ENCODE data around the gene CD274. TPM values are rescaled to one million over a fixed set of nuclear protein-coding genes. Genes with fewer than 3 reads are reported as not detected.

CD274 gene
- total and polyA plus RNA-seq, 2 experiments from 2014 or later: 0.07 TPM; not detected in 1

DNA sequence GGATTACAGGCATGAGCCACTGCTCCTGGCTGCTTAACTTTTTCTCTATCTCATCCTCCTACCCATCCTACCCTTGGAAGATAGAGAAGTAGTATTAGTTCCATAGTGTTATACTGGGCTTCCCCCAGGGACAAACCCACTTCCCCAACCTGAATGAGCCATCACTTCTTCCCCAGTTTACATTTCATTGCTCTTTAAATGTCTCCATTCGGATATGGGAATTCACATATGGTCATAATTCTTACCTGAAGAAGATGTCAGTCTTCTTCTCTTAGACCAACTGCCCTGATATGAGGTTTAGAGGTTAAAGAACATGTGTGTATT, 1.9 kb downstream of the CD274 start:
- Histone ChIP-seq H4K20me1 (ENCODE audit: insufficient read depth, poor library complexity, severe bottlenecking) (no peaks in the 10 kb centered on the region), H3K27ac (no peak overlapping the region), H3K4me3 (no peak overlapping the region), H3K27me3 (no peaks in the 10 kb centered on the region), H3K79me2 (no peaks in the 10 kb centered on the region), H3K9me3 (ENCODE audit: low read depth) (no peaks in the 10 kb centered on the region), H3K4me2 (no peak overlapping the region), H2AFZ (no peak overlapping the region), H3K4me1 (ENCODE audit: insufficient read depth) (no peaks in the 10 kb centered on the region), H3K36me3 (replicated peaks; ENCODE audit: insufficient read depth, low read depth) (no peaks in the 10 kb centered on the region), H3K9me2 (replicated peaks; ENCODE audit: insufficient read depth) (no peaks in the 10 kb centered on the region)
- no peak for DNase-seq (ENCODE audit: low spot score)
- WGBS (ENCODE audit: low lambda C conversion rate, missing lambda C conversion rate): 85% methylated on average over 1 of the region's 1 CpG
- TF ChIP-seq, protein P1, sequence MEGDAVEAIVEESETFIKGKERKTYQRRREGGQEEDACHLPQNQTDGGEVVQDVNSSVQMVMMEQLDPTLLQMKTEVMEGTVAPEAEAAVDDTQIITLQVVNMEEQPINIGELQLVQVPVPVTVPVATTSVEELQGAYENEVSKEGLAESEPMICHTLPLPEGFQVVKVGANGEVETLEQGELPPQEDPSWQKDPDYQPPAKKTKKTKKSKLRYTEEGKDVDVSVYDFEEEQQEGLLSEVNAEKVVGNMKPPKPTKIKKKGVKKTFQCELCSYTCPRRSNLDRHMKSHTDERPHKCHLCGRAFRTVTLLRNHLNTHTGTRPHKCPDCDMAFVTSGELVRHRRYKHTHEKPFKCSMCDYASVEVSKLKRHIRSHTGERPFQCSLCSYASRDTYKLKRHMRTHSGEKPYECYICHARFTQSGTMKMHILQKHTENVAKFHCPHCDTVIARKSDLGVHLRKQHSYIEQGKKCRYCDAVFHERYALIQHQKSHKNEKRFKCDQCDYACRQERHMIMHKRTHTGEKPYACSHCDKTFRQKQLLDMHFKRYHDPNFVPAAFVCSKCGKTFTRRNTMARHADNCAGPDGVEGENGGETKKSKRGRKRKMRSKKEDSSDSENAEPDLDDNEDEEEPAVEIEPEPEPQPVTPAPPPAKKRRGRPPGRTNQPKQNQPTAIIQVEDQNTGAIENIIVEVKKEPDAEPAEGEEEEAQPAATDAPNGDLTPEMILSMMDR (IDR thresholded peaks at IDR 0.05; ENCODE audit: poor library complexity): no peak
- TF ChIP-seq EZH2phosphoT487 (IDR thresholded peaks at IDR 0.05; ENCODE audit: low read depth, severe bottlenecking, unreplicated experiment): no peak

DNA sequence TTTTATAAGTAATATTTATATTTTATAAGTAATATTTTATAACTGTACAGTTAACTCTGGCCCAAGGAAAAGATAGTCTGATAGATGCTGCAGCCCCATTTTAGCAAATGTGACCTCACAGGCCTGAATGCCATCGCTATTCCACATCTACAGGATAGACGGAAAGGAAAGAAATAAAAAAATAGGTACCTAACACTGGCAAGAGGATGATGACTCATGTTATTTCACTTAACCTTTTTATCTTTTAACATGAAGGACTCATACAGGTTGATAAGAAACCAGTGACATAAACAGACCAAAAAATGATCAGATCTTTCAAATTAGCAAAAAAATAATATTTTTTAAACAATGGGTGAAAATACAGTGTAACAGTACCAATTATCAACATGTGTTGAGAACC, 2.7 kb downstream of the CD274 start:
- TF ChIP-seq EZH2phosphoT487 (IDR thresholded peaks at IDR 0.05; ENCODE audit: low read depth, severe bottlenecking, unreplicated experiment): no peak
- TF ChIP-seq, protein P1 (IDR thresholded peaks at IDR 0.05; ENCODE audit: poor library complexity): no peak
- no peak for TF ChIP-seq EZH2 (IDR thresholded peaks at IDR 0.05; ENCODE audit: borderline replicate concordance)
- no peaks in the 10 kb centered on the region for H3K4me1 ChIP-seq (ENCODE audit: insufficient read depth)
- H3K4me2 ChIP-seq: no peak overlapping the region
- no peak overlapping the region for H2AFZ ChIP-seq
- no peaks in the 10 kb centered on the region for H3K27me3 ChIP-seq
- no peak overlapping the region for H3K27ac ChIP-seq
- H3K36me3 ChIP-seq (replicated peaks; ENCODE audit: insufficient read depth, low read depth): no peaks in the 10 kb centered on the region
- H3K4me3 ChIP-seq: no peak overlapping the region
- H3K9me2 ChIP-seq (replicated peaks; ENCODE audit: insufficient read depth): no peaks in the 10 kb centered on the region
- no peaks in the 10 kb centered on the region for H4K20me1 ChIP-seq (ENCODE audit: insufficient read depth, poor library complexity, severe bottlenecking)
- DNase-seq (ENCODE audit: low spot score): no peak
- no peaks in the 10 kb centered on the region for H3K79me2 ChIP-seq
- 100% methylated on average over 2 of the region's 2 CpGs for WGBS (ENCODE audit: low lambda C conversion rate, missing lambda C conversion rate)
- H3K9me3 ChIP-seq (ENCODE audit: low read depth): no peaks in the 10 kb centered on the region

DNA sequence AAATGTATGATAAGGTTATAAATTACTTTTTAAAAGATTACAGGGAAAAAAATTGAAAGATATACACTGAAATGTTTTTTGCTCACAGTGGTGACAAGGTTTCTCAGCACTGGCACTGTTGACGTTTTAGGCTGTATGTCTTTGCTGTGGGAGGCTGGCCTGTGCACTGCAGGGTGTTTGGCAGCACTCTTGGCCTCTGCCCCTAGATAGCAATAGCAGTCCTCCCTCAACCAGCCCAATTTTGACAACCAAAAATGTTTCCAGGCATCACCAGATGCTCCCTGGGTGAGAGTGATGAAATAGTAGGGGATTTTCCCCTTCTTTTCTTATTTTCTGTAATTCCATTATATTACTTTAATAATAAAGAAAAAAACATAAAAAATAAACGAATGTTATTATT, 3.3 kb downstream of the CD274 start:
- H2AFZ ChIP-seq: no peak overlapping the region
- H3K9me3 ChIP-seq (ENCODE audit: low read depth): no peaks in the 10 kb centered on the region
- no peak overlapping the region for H3K4me2 ChIP-seq
- H4K20me1 ChIP-seq (ENCODE audit: insufficient read depth, poor library complexity, severe bottlenecking): no peaks in the 10 kb centered on the region
- H3K27me3 ChIP-seq: no peaks in the 10 kb centered on the region
- H3K27ac ChIP-seq: no peak overlapping the region
- WGBS (ENCODE audit: low lambda C conversion rate, missing lambda C conversion rate): 73% methylated on average over 2 of the region's 2 CpGs
- TF ChIP-seq EZH2phosphoT487 (IDR thresholded peaks at IDR 0.05; ENCODE audit: low read depth, severe bottlenecking, unreplicated experiment) (no peak), EZH2 (IDR thresholded peaks at IDR 0.05; ENCODE audit: borderline replicate concordance) (no peak)
- TF ChIP-seq, protein P1 (IDR thresholded peaks at IDR 0.05; ENCODE audit: poor library complexity): no peak
- H3K4me1 ChIP-seq (ENCODE audit: insufficient read depth): no peaks in the 10 kb centered on the region
- no peak for DNase-seq (ENCODE audit: low spot score)
- no peaks in the 10 kb centered on the region for H3K9me2 ChIP-seq (replicated peaks; ENCODE audit: insufficient read depth)
- H3K79me2 ChIP-seq: no peaks in the 10 kb centered on the region
- H3K36me3 ChIP-seq (replicated peaks; ENCODE audit: insufficient read depth, low read depth): no peaks in the 10 kb centered on the region
- no peak overlapping the region for H3K4me3 ChIP-seq

DNA sequence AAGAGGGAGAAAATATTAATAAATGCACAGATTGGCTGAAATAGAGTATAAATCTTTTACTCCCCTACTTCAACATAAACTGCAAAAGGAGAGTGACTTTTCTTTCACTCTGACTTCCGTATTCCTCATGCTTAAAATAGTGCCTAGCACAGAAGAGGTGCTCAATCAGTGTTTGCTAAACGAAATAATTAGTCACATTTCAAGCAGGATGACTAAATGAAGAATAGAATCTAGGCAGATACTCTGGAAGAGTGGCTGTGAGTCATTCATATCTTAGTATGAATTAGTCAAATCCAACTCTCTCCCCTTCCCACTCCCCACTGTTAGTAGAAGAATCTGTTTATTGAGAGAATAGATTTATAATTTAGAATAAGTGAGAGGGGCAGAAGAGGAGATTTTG, 4.8 kb downstream of the CD274 start:
- H3K27me3 ChIP-seq: no peaks in the 10 kb centered on the region
- H3K9me2 ChIP-seq (replicated peaks; ENCODE audit: insufficient read depth): no peaks in the 10 kb centered on the region
- no peak overlapping the region for H3K4me2 ChIP-seq
- WGBS (ENCODE audit: low lambda C conversion rate, missing lambda C conversion rate): 67% methylated on average over 2 of the region's 2 CpGs
- no peak overlapping the region for H3K27ac ChIP-seq
- no peak for DNase-seq (ENCODE audit: low spot score)
- no peak overlapping the region for H2AFZ ChIP-seq
- TF ChIP-seq, protein P1 (IDR thresholded peaks at IDR 0.05; ENCODE audit: poor library complexity): no peak
- TF ChIP-seq EZH2 (IDR thresholded peaks at IDR 0.05; ENCODE audit: borderline replicate concordance): no peak
- TF ChIP-seq EZH2phosphoT487 (IDR thresholded peaks at IDR 0.05; ENCODE audit: low read depth, severe bottlenecking, unreplicated experiment): no peak
- no peaks in the 10 kb centered on the region for H3K9me3 ChIP-seq (ENCODE audit: low read depth)
- no peaks in the 10 kb centered on the region for H4K20me1 ChIP-seq (ENCODE audit: insufficient read depth, poor library complexity, severe bottlenecking)
- H3K4me3 ChIP-seq: no peak overlapping the region
- H3K79me2 ChIP-seq: no peaks in the 10 kb centered on the region
- no peaks in the 10 kb centered on the region for H3K4me1 ChIP-seq (ENCODE audit: insufficient read depth)
- no peaks in the 10 kb centered on the region for H3K36me3 ChIP-seq (replicated peaks; ENCODE audit: insufficient read depth, low read depth)
